ENCODE data around the gene CHST8. TPM values are rescaled to one million over a fixed set of nuclear protein-coding genes. Genes with fewer than 3 reads are reported as not detected.

Gene CHST8
- total and polyA plus RNA-seq, 4 donors: 0.09 to 0.67 (median 0.24) TPM

GRCh38 chr19:33789344-33789743, 167.6 kb downstream of the CHST8 start:
- TF ChIP-seq CTCF (IDR thresholded peaks at IDR 0.05; ENCODE audit: control extremely low read depth, extremely low read depth): no peak
- DNase-seq: no peak
- H3K9ac ChIP-seq (ENCODE audit: insufficient read depth in 1 of 2, low read length in 2 of 2): no peak overlapping the region
- 83 to 91% methylated on average over 5 of the region's 5 CpGs for WGBS, 2 donors
- peaks cover 0 to 3% (median 0%) of the 10 kb centered on the region in 3 donors for H3K27me3 ChIP-seq (ENCODE audit: control insufficient read depth in 3 of 3, insufficient read depth in 3 of 3, low read length in 2 of 3)
- H3K4me3 ChIP-seq: peak overlapping the region; percentile 16
- H3K9me3 ChIP-seq (ENCODE audit: control insufficient read depth in 4 of 4, insufficient read depth in 3 of 4, low read length in 3 of 4): no peaks in the 10 kb centered on the region
- H3K4me1 ChIP-seq (ENCODE audit: control insufficient read depth in 5 of 5, insufficient read depth in 5 of 5, low read length in 5 of 5): peaks cover 0 to 11% (median 2%) of the 10 kb centered on the region in 5 donors
- no peak for ATAC-seq (ENCODE audit: insufficient read depth, low FRiP score)
- no peak overlapping the region for H3K27ac ChIP-seq (ENCODE audit: low read depth in 1 of 2, low read length in 1 of 2)
- no peaks in the 10 kb centered on the region for H3K36me3 ChIP-seq (ENCODE audit: control insufficient read depth in 4 of 4, insufficient read depth in 4 of 4, low read length in 4 of 4)

- 14 to 29% methylated on average over 32 of the region's 32 CpGs for WGBS, 2 donors
- H3K4me3 ChIP-seq: peak overlapping the region; percentile 32
- H3K27ac ChIP-seq (ENCODE audit: low read depth in 1 of 2, low read length in 1 of 2): peak overlapping the region; percentile 84 to 96
- DNase-seq (peak; percentile 34 to 70 (median 56)), ATAC-seq (ENCODE audit: insufficient read depth, low FRiP score) (no peak)
- no peaks in the 10 kb centered on the region for H3K27me3 ChIP-seq (ENCODE audit: control insufficient read depth in 3 of 3, insufficient read depth in 3 of 3, low read length in 2 of 3)
- H3K9me3 ChIP-seq (ENCODE audit: control insufficient read depth in 4 of 4, insufficient read depth in 3 of 4, low read length in 3 of 4): no peaks in the 10 kb centered on the region
- no peak for TF ChIP-seq CTCF (IDR thresholded peaks at IDR 0.05; ENCODE audit: control extremely low read depth, extremely low read depth)
- peaks cover 0 to 6% (median under 1%) of the 10 kb centered on the region in 4 donors for H3K36me3 ChIP-seq (ENCODE audit: control insufficient read depth in 4 of 4, insufficient read depth in 4 of 4, low read length in 4 of 4)
- peaks cover 0 to 32% (median 4%) of the 10 kb centered on the region in 5 donors for H3K4me1 ChIP-seq (ENCODE audit: control insufficient read depth in 5 of 5, insufficient read depth in 5 of 5, low read length in 5 of 5)
- H3K9ac ChIP-seq (ENCODE audit: insufficient read depth in 1 of 2, low read length in 2 of 2): peak overlapping the region; percentile 27 to 54
These were observed 173.1 kb downstream of the CHST8 start for GRCh38 chr19:33794683-33795369.

- WGBS, 2 donors: 0 to 1% methylated on average over 33 to 92 of the region's 92 CpGs
- DNase-seq (peak; percentile 92 to 96 (median 93)), ATAC-seq (ENCODE audit: insufficient read depth, low FRiP score) (peak; percentile 84)
- peak overlapping the region; percentile 27 to 54 for H3K9ac ChIP-seq (ENCODE audit: insufficient read depth in 1 of 2, low read length in 2 of 2)
- peaks cover 0 to 32% (median 4%) of the 10 kb centered on the region in 5 donors for H3K4me1 ChIP-seq (ENCODE audit: control insufficient read depth in 5 of 5, insufficient read depth in 5 of 5, low read length in 5 of 5)
- H3K27me3 ChIP-seq (ENCODE audit: control insufficient read depth in 3 of 3, insufficient read depth in 3 of 3, low read length in 2 of 3): no peaks in the 10 kb centered on the region
- peak; percentile 6 for TF ChIP-seq CTCF (IDR thresholded peaks at IDR 0.05; ENCODE audit: control extremely low read depth, extremely low read depth)
- peaks cover 0 to 13% (median 3%) of the 10 kb centered on the region in 4 donors for H3K36me3 ChIP-seq (ENCODE audit: control insufficient read depth in 4 of 4, insufficient read depth in 4 of 4, low read length in 4 of 4)
- H3K4me3 ChIP-seq: peak overlapping the region; percentile 55
- peak overlapping the region; percentile 87 to 96 for H3K27ac ChIP-seq (ENCODE audit: low read depth in 1 of 2, low read length in 1 of 2)
- no peaks in the 10 kb centered on the region for H3K9me3 ChIP-seq (ENCODE audit: control insufficient read depth in 4 of 4, insufficient read depth in 3 of 4, low read length in 3 of 4)
These were observed 173.8 kb downstream of the CHST8 start for GRCh38 chr19:33795370-33796163.

All from lung (tissue), 12 donors.